Myometrial cell (primary cell): ENCODE measurements around the gene TMEM178B. TPM values are rescaled to one million over a fixed set of nuclear protein-coding genes. Genes with fewer than 3 reads are reported as not detected.

ENCODE experiments used
- total RNA-seq: library from RNA; depleted of rRNA; stranded (reverse); fragments of >200 nt; gene quantifications from 2 replicates; pipeline ENCODE4 v1.2.3, GENCODE V29; 2015

TMEM178B gene
- under 0.01 TPM in 1 of 2 replicates, not detected in the other for total RNA-seq

GRCh38 chr7:141073641-141074161, at the start of gene TMEM178B:
Gene TMEM178B (plus strand): TSS chr7:141074064.

Other genes with a start within 250 kb of the TMEM178B start
- 9.8 and 12.2 TPM in 2 replicates for gene BRAF, start 149.1 kb upstream of the TMEM178B start, total RNA-seq
- gene MRPS33, start 59.1 kb upstream of the TMEM178B start, total RNA-seq = 24.1 and 28.0 TPM in 2 replicates